OCI-LY1 (cell line): Measurements from ENCODE around the gene CELSR1.

Source experiments
- H2AFZ ChIP-seq: fragments of 200-600 bp; sonication (generic), shearing (Covaris generic); 2 replicates; pipeline ENCODE4 v1.6.0; 2014; ENCODE audit warnings: antibody characterized with exemption, mild to moderate bottlenecking, low read length
- H3F3A ChIP-seq: fragments of 200-600 bp; sonication (generic), shearing (Covaris generic); 2 replicates; pipeline ENCODE4 v1.6.0; 2014; ENCODE audit warnings: mild to moderate bottlenecking, antibody characterized with exemption, low read length, moderate library complexity; ENCODE audit not compliant: insufficient read depth
- H3K27ac ChIP-seq: fragments of 200-600 bp; sonication (generic); 2 replicates; pipeline ENCODE4 v1.5.1; 2014; ENCODE audit warnings: low read length, mixed run types, mild to moderate bottlenecking, low read depth; ENCODE audit not compliant: poor library complexity, severe bottlenecking
- H3K27me3 ChIP-seq: fragments of 200-600 bp; sonication (generic); 2 replicates; pipeline ENCODE4 v1.6.0; 2014; ENCODE audit warnings: antibody characterized with exemption, mild to moderate bottlenecking, low read length, moderate library complexity; ENCODE audit not compliant: insufficient read depth
- H3K36me3 ChIP-seq: fragments of 200-600 bp; sonication (generic); 2 replicates; pipeline ENCODE4 v1.6.1; 2014; ENCODE audit warnings: mild to moderate bottlenecking, antibody characterized with exemption, low read length, moderate library complexity, mixed read lengths; ENCODE audit not compliant: insufficient read depth
- H3K4me1 ChIP-seq: fragments of 200-600 bp; sonication (generic); 2 replicates; pipeline ENCODE4 v1.5.1; 2014; ENCODE audit warnings: mild to moderate bottlenecking, low read length, moderate library complexity; ENCODE audit not compliant: insufficient read depth, severe bottlenecking
- H3K4me2 ChIP-seq: fragments of 200-600 bp; sonication (generic), shearing (Covaris generic); 2 replicates; pipeline ENCODE4 v1.6.1; 2014; ENCODE audit warnings: low read length
- H3K4me3 ChIP-seq: fragments of 200-600 bp; sonication (generic); 2 replicates; pipeline ENCODE4 v1.5.1; 2014; ENCODE audit warnings: low read length, low read depth, mild to moderate bottlenecking, mixed read lengths; ENCODE audit not compliant: poor library complexity, severe bottlenecking
- H3K79me2 ChIP-seq: fragments of 200-600 bp; shearing (Covaris generic); 2 replicates; pipeline ENCODE4 v1.6.1; 2016; ENCODE audit warnings: mixed run types, low read length, mixed read lengths; ENCODE audit not compliant: insufficient read depth
- H3K9ac ChIP-seq: fragments of 200-600 bp; sonication (generic), shearing (Covaris generic); 2 replicates; pipeline ENCODE4 v1.6.1; 2014; ENCODE audit warnings: mild to moderate bottlenecking, low read length, mixed read lengths
- H3K9me2 ChIP-seq: fragments of 200-600 bp; sonication (generic), shearing (Covaris generic); 2 replicates; pipeline ENCODE4 v1.6.1; 2014; ENCODE audit warnings: low read depth, mild to moderate bottlenecking, low read length, mixed read lengths
- H3K9me3 ChIP-seq: fragments of 200-600 bp; shearing (Covaris generic); 2 replicates; pipeline ENCODE4 v1.6.1; 2014; ENCODE audit warnings: low read length, mixed read lengths
- H4K20me1 ChIP-seq: fragments of 200-600 bp; sonication (generic), shearing (Covaris generic); 2 replicates; pipeline ENCODE4 v1.6.0; 2016; ENCODE audit warnings: mild to moderate bottlenecking, low read length; ENCODE audit not compliant: insufficient read depth
- CTCF ChIP-seq: fragments of 200-600 bp; sonication (generic), shearing (Covaris generic); IDR thresholded peaks from 2 replicates; pipeline ENCODE4 v1.5.1; 2017; ENCODE audit warnings: mild to moderate bottlenecking, antibody characterized with exemption, low read length, moderate library complexity, mixed read lengths
- EZH2 ChIP-seq: fragments of 200-600 bp; sonication (generic), shearing (Covaris generic); IDR thresholded peaks from 2 replicates; pipeline ENCODE4 v1.8.0; 2017; ENCODE audit warnings: borderline replicate concordance, mixed run types, mild to moderate bottlenecking, antibody characterized with exemption, low read length, moderate library complexity, mixed read lengths

CELSR1 gene

GRCh38 chr22:46463435-46464227, 73.8 kb downstream of the CELSR1 start:
- H3K9ac ChIP-seq, result no peak overlapping the region
- no peaks in the 10 kb centered on the region for H4K20me1 ChIP-seq
- H3K9me2 ChIP-seq, result no peaks in the 10 kb centered on the region
- no peak overlapping the region for H3K4me2 ChIP-seq
- no peak overlapping the region for H2AFZ ChIP-seq
- H3K27ac ChIP-seq, result no peak overlapping the region
- no peaks in the 10 kb centered on the region for H3K9me3 ChIP-seq
- peaks cover 8% of the 10 kb centered on the region; the same call in 1 of the 2 replicates for H3K27me3 ChIP-seq
- H3K79me2 ChIP-seq, result no peaks in the 10 kb centered on the region
- H3K36me3 ChIP-seq, result no peaks in the 10 kb centered on the region; the same call in 1 of the 2 replicates
- TF ChIP-seq EZH2, result no peak
- no peak for TF ChIP-seq CTCF
- H3K4me1 ChIP-seq, result peaks cover 12% of the 10 kb centered on the region
- H3K4me3 ChIP-seq, result no peak overlapping the region
- H3F3A ChIP-seq, result no peaks in the 10 kb centered on the region

- no peak overlapping the region for H3K4me2 ChIP-seq
- no peaks in the 10 kb centered on the region for H3K79me2 ChIP-seq
- H2AFZ ChIP-seq, result no peak overlapping the region
- H4K20me1 ChIP-seq, result no peaks in the 10 kb centered on the region
- H3K9me3 ChIP-seq, result no peaks in the 10 kb centered on the region
- H3F3A ChIP-seq, result no peaks in the 10 kb centered on the region
- H3K4me1 ChIP-seq, result peaks cover 12% of the 10 kb centered on the region
- no peak overlapping the region for H3K27ac ChIP-seq
- TF ChIP-seq EZH2 (no peak), CTCF (no peak)
- no peak overlapping the region for H3K9ac ChIP-seq
- H3K27me3 ChIP-seq, result peaks cover 15% of the 10 kb centered on the region; the same call in 1 of the 2 replicates
- no peaks in the 10 kb centered on the region; the same call in 1 of the 2 replicates for H3K36me3 ChIP-seq
- H3K4me3 ChIP-seq, result no peak overlapping the region
- H3K9me2 ChIP-seq, result no peaks in the 10 kb centered on the region
Observed at GRCh38 chr22:46462726-46463371, 74.6 kb downstream of the CELSR1 start.

GRCh38 chr22:46461566-46462180, 75.7 kb downstream of the CELSR1 start:
- no peaks in the 10 kb centered on the region for H3K79me2 ChIP-seq
- H2AFZ ChIP-seq, result no peak overlapping the region
- H3K36me3 ChIP-seq, result no peaks in the 10 kb centered on the region; the same call in 1 of the 2 replicates
- peaks cover 14% of the 10 kb centered on the region for H3K4me1 ChIP-seq
- no peak overlapping the region for H3K27ac ChIP-seq
- no peak overlapping the region for H3K4me2 ChIP-seq
- no peak overlapping the region for H3K9ac ChIP-seq
- peaks cover 16% of the 10 kb centered on the region; the same call in 1 of the 2 replicates for H3K27me3 ChIP-seq
- TF ChIP-seq EZH2 (no peak), CTCF (no peak)
- no peaks in the 10 kb centered on the region for H4K20me1 ChIP-seq
- no peaks in the 10 kb centered on the region for H3F3A ChIP-seq
- H3K9me3 ChIP-seq, result no peaks in the 10 kb centered on the region
- no peaks in the 10 kb centered on the region for H3K9me2 ChIP-seq
- no peak overlapping the region for H3K4me3 ChIP-seq
